HG03103 (cell line): ENCODE results near the gene PARP15.
"Not testable (repeated sequence)": the region's sequence is repeated elsewhere in the genome, so short reads cannot be mapped to it uniquely, and the experiment has no call there.

Experiments used
- ATAC-seq: cut with Tn5 transposase; IDR thresholded peaks from one replicate; pipeline ENCODE4 v1.9.1; 2021; ENCODE audit warnings: low read depth; ENCODE audit not compliant: unreplicated experiment

The PARP15 gene

DNA sequence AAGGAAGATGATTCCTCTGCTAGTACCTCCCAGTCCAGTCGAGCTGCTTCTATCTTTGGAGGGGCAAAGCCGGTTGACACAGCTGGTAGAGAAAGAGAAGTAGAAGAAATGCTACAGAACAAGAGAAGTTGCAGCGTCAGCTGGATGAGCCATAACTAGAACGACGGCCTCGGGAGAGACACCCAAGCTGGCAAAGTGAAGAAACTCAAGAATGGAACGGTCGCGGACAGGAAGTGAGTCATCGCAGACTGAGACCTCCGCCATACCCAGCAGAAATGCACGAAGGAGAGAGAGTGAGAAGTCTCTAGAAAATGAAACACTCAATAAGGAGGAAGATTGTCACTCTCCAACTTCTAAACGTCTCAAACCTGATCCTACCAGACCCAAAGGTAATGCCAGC lies 84.2 kb downstream of the PARP15 start:
- ATAC-seq, result no peak

GRCh38 chr3:122662505-122662904 lies 85.1 kb downstream of the PARP15 start:
- ATAC-seq, result no peak

GRCh38 chr3:122665226-122665786 lies 87.9 kb downstream of the PARP15 start:
- ATAC-seq, result no peak

DNA sequence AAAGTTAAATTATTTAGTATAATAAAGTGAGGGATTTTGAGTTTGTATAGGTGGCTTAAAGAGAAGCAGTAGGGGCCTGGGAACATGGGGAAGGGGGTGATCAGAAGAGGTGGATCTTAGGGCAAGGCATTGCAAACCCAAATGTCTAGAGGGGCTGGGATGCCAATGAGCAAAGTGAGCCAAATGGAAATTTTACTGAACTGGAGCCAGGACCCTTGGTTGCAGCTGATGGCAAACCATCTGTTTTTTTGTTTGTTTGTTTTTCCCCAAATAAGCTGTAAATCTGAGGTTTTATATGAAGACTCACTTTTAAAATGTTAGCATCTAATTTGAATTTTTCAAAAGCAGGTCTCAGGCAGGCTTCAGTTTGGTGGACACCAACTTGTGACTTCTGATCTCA lies 88.4 kb downstream of the PARP15 start:
- no peak for ATAC-seq

- peak; percentile 60 for ATAC-seq
Observed at GRCh38 chr3:122668930-122669730, 91.7 kb downstream of the PARP15 start.

- ATAC-seq, result no peak
Observed at GRCh38 chr3:122671553-122671952, 94.1 kb downstream of the PARP15 start.

DNA sequence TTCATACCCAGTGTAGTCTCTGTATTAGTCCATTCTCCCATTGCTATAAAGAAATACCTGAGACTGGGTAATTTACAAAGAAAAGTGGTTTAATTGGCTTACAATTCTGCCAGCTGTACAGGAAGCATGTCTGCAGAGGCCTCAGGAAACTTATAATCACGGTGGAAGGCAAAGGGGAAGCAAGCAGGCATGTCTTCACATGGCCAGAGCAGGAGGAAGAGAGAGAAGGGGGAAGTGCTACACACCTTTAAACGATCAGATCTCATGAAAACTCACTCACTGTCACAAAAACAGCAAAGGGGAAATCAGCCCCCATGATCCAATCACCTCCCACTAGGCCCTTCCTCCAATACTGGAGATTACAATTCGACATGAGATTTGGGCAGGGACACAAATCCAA lies 96.9 kb downstream of the PARP15 start:
- no peak for ATAC-seq

DNA sequence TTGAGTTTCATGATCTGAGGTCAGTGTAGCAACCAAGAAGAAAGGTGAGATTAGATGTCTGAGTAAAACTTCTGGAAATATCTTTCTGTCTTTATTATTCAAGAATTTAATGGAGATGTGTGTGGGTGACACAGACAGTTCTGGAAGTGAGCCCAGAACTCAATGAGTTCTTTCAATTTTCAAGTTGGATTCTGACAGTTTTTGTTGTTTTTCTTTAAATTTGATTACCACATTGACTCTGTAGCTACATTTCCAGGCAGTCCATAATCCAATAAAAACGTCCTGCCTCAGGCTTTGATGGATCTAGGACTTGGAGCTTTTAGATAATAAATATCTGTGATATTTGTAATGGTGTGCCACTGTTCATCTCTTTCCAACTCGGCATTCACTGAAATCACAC lies 99.3 kb downstream of the PARP15 start:
- no peak for ATAC-seq

DNA sequence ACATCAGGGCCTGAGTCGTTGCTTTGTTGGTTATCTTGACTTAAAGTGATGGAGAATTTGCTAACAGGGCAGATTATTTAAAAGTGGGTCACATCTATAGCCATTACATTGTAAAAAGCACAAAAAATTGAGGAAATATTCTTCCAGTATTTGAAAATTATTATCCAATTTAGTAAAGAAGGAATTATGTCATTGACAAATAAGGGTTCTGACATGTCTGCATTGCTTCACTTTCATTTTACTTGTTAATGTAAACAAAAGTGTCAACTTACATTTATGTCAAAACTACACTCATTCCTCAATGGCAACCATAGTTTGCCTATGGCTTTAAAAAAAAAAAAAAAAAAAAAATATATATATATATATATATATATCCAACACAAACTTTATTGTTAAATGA lies 99.8 kb downstream of the PARP15 start:
- ATAC-seq, result no peak

DNA sequence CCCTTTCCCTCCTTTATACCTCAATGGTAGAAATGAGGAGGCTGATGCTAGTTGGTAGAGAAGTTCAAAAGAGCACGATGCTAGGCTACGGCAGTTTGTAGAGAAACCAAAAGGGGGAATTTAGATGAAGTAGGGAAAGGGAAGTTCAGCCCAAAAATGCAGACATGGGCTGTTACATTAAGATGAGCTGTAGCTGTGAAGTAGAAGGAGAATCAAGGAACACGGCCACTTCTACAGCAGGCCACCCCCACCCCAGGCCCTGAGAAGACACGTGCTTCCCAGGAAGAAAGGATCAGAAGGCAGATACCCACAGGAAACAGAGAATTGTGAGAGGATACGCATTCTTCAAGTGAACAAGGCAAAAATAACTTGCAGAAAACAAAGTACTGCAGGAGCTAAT lies 101.1 kb downstream of the PARP15 start:
- no peak for ATAC-seq

DNA sequence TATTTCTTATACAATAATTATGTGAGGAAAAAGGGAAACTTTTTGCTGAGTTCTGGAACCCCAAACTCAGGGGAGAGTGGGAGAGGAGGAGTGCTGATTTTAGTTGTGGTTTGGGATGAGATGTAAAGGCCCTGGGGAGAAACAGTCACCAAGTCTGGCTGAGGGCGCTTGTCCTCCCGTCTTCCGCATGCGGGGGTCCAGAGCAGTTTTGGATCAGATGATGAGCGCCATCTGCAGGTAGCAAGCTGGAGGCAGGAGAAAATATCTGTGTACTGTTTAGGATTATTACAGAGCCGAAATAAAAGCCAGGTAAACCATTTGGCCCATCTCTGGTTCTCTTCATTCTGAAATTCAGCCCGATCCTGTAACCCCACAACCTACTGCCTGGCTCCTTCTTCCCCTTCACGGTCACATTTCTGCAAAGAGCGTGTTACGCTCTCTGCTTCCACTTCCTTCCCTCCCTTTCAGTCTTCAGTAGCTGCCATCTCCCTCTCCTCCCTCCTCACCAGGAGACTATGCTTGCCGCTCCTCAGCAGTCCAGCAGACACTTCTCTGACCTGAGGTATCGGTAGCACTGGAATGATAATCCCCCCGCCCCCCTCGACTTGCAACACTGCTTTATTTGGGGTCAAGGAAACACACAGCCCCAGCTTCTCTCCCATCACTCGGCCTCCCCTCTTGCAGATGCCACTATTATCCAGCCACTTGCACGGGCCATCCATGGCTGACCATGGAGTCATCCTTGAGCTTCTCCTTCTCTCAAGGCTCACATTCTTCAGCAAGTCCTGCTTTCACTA lies 101.8 kb downstream of the PARP15 start:
- ATAC-seq, result peak; percentile 39

- ATAC-seq, result no peak
Observed at GRCh38 chr3:122679882-122680474, 102.5 kb downstream of the PARP15 start.

DNA sequence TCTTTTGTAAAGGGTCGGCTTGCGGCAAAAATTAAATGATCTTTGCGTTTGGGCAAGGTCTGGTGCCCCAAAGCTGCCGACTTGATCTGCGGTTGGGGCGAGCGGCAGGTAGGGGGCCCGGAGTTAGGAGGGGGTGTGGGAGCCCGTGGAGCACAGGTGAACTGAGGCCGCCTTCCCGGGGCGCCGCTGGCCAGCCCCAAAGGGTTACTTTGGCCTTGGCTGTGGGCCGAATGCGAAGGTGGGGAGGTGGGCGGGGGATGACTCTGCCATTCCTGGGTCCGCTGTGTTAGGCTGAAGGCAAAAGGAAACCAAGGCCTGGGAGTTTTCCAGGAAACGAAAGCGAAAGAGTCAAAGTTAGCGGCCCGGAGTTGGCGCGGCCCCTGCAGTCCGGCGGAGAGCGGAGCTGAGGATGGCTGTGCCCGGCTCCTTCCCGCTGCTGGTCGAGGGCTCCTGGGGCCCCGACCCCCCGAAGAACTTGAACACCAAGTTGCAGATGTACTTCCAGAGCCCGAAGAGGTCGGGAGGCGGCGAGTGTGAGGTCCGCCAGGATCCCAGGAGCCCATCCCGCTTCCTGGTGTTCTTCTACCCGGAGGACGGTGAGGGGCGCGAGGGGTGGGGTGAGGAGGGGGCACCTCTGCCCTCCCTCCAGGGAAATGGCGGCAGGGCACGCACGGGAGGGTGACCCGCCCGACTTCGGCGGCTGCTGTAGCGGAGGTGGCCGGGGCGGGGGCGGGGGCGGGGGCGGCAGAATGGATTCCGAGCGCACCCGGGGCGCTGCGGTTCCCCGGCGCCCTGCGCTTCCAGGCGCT lies 103.2 kb downstream of the PARP15 start, which contains the start of gene PARP14:
Gene PARP14, plus strand, starts transcription at position 365 of the 809 bp plus-strand sequence. Its CDS starts 45 bp downstream, at position 410.
- no peak for ATAC-seq

- no peak for ATAC-seq
Observed at GRCh38 chr3:122681284-122681973, 104.0 kb downstream of the PARP15 start.

GRCh38 chr3:122681974-122682409 lies 104.5 kb downstream of the PARP15 start:
- ATAC-seq, result no peak

GRCh38 chr3:122682778-122683411 lies 105.4 kb downstream of the PARP15 start:
- ATAC-seq, result not testable (repeated sequence)

DNA sequence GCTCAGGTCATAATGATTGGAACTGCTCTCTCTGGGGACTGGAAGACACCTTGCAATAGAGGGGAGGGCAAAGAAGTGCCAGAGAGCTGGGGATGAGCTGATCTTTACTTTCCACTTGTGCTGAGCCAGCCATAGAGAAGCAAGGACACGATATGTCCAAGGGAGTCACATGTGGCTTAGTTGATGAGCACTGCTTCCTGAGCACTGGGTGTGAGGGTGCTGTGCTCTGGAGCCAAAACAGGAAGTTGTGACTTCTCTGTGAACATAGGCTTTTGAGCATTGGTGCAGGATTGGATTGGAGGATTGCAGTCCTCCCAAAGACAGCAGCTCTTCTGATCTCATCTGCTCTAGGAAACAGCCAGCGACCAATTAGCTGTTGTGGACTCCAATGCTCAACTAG lies 109.8 kb downstream of the PARP15 start:
- no peak for ATAC-seq
